KG1 (cell line): ENCODE data around the gene FBLN1.
A peak's percentile ranks its signal among the peaks of the same experiment; 100 is the strongest.

Experiments used
- DNase-seq: peaks from one replicate; lab custom pipeline; 2025; lab: John Stamatoyannopoulos, UW

FBLN1 gene

DNA sequence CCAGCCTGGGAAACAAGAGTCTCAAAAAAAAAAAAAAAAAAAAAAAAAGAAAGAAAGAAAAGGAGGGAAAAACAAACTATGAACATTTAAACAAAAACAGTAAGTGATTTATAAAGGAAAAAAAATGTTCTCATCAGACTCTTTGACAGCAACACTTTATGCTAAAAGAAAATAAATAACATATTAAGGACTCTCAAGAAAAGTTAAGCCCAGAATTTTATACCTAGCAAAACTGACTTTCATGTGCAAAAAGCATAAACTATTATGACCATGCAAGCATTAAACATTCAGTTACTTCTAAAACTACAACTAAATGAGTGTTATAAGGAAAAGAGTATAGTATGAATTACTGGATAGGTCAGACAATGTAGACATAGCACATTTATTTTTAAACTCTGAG lies 68.4 kb downstream of the FBLN1 start:
- DNase-seq: no peak

DNA sequence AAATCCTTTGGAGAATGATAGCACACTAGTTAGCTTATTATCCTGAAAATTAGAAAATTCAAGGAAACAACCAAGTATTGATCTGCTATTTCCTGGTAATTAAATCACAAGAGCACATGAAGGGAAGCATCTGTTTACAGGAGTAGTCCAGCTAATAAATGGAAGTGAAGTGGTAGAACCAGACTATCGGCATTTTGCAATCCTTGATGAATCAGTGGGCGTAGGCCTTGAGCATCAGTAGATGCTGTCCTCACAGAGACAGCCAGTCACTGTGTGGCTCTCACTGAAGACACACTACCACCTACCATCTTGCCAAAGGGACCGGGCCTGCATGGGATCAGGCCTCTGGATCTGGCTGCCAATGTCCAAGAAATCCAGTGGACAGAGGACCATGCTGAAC lies 69.8 kb downstream of the FBLN1 start:
- DNase-seq: no peak

DNA sequence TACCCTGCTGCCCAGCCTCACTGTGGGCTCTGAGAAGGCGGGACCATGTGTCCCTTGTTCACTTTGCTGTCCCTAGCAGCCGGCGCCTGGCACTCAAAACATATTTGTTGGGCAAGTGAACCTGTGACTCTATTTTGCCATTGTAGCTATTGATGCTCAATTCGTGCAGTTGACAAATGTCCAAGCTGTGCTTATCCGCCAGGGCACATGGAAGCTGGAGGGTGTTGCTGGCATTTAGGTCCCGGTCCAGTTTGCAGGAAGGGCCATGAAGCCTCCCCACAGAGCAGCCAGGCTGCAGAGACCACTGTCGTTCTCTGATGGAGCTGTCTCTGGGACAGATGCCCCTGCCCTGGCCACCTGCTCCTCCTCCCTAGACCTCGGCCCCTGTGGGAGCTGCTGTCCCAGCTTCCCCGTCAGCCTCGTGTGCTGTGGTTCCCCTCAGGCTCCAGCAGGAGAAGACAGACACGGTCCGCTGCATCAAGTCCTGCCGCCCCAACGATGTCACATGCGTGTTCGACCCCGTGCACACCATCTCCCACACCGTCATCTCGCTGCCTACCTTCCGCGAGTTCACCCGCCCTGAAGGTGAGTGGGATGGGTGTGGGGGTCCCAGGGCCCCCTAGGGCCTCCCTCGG lies 71.5 kb downstream of the FBLN1 start:
- DNase-seq: no peak

DNA sequence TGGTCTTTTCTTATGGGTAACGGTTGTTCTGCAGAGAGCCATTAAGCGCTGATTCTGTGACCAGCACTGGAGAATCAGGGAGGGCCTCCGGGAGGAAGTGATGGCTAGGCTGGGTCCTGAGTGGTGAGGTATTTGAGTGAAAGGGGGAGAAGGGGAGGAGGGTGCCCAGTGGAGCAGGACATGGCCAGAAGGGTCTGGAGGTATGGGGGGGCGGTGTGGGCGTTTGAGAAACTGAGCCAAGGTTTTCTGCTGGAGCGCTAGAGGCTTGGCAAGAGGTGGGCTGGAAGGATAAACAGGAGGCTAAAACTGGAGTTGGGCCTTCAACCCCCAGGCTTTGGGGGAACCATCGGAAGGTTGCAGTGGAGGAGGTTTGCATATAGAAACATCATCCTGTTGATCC lies 72.5 kb downstream of the FBLN1 start:
- DNase-seq: no peak

DNA sequence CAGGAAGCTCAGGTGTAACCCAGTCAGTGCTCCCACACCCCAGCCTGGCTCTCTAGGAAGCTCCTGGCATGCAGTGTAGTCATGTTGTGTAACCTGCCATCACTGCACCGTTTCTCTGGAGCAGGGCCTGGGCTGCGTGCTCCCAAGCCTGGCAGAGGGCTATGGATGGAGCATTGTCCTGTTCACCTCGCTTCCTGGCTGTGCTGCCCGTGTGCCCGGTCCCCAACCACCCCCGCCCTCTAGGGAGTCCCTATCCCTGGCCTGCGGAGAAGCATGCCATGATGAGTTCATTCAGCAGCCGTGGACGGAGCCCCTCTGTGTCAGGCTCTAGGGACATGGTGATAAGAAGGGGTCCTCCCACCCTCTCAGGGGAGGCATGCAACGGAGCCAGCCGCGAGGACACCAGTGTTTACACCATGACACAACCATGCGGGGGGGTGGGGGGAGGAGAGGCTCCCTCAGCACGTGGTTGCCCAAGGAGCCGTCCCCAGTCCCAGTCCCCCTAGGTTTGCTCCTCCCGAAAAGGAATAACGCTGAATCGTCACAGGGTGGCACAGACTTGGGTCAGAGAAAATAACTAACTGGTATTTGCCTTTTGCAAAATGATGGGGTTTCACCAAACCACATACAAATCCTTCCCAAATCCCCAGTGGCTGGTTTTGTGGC lies 73.1 kb downstream of the FBLN1 start:
- DNase-seq: no peak

DNA sequence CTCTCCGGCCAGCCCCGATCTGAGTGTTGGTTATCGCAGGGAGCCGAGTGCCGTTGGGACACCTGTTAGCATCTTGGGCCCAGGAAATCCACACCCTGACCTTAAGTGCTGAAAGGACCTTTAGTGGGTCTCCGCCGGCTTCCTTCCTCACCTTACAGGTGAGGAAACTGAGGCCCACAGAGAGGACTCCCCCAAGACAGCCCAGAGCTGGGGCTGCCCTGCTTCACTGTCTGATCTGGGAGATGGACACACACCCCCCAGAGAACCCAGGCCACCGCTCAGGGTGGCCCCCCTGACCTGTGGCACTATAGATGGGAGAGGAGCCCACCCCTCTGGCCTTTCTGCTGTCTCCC lies 73.6 kb downstream of the FBLN1 start:
- DNase-seq: no peak

DNA sequence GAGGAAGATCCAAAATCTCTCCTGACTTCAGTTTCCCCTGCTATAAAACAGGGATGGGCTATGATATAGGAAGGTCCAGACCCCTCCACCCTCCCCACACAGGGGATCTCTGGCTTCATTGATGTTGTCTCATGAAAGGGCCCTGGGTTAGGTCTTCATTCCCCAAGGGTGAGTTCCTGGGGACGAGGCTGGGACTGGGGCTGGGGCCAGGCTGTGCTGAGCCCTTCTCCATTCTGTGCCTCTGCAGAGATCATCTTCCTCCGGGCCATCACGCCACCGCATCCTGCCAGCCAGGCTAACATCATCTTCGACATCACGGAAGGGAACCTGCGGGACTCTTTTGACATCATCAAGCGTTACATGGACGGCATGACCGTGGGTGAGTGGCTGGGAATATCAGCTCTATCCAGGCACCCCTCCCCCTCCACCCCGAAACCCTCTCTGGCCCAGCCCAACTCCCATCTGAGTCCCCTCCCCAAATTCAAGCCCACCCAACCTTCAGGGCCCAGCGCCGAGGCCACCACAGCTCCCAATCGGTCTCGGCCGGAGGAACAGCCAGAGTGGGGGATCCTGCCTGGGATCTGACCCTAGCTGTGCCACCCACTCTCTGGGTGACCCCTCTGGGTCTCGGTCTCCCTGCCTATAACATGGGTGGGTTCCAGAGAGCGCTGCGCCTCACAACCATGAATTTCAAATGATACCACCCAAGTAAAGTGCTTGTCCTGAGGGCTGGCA lies 74.2 kb downstream of the FBLN1 start:
- DNase-seq: no peak

DNA sequence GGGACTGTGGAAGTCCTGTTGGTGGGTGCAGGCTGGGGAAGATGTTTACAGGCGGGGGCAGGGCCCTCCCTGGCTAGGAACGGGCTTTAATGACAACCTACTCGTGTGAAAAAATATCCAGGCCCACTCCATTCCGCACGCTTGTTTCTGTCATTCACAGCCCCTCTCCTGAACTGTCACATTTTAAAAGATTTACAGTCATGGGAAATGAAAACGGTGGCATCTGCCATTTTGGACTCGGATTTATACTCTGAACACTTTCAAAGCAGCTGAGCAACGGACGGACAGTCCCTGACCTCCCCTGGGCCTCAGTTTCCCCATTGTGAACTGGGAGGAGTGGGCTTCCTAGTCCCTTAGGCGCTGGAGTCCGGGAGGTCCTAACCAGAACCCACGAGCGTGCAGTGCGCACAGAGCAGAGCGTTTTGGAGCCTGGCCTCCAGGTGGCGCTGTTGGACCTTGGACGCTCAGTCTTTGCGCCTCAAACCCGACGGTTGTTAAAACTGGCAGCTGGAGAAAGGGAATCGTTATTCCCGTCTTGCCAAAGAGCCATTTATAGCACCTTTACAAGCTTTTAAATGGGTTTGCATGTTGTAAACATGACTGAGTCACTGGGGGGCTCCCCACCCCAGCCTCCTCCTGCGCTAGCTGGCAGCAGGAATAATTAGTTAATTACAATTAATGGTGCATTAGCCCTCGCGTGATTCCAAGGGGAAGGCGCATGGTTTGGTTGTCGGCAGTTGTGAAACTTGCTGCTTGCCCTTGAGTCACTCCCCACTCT lies 75.3 kb downstream of the FBLN1 start:
- peak; percentile 74 for DNase-seq

DNA sequence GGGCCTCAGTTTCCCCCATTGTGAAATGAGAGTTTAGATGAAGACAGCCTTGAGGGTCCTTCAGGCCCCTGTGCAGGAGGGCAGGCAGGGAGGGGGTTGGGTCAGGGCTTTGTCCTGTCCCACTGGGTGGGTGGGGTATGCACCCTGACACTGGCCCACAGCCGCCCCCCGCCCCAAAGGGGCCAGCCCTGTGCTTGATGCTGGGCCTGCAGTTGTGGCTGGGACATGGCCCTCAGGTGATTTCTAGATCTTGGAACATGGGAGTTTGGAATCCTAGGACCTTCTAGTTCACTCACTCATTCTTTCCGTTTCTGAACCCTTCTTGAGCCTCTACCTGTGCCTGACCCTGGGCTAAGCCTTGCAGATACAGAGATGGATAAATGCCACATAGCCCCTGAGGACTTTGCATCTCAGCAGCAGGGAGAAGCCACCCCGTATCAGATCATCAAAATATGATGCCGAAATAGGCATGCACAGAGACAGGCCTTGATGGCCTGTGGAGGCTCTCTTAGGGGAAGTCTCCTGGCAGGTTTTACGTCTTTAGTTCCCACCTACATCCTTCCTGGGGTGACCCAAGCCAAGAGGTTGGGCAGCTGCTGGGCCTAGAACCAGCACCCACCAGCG lies 76.0 kb downstream of the FBLN1 start:
- DNase-seq: no peak

DNA sequence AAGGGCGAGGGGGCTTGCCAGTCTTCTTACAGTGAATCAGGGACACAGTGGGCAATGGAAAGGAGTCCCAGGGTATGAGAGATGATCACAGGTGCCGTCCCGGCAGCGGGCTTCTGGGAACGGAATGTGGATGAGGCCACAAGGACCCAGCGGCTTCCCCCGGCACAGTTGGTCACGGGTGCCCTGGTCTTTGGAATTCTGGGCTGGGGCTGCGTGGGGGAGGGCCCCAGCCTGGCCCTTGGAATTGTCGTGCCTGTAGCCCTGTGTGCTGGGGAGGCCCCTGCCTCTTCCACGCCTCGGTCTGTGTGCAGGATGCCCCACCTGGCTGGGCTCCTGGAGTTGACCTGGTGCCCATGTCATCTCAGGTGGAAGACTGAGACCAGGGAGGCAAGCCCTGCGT lies 76.6 kb downstream of the FBLN1 start:
- no peak for DNase-seq

DNA sequence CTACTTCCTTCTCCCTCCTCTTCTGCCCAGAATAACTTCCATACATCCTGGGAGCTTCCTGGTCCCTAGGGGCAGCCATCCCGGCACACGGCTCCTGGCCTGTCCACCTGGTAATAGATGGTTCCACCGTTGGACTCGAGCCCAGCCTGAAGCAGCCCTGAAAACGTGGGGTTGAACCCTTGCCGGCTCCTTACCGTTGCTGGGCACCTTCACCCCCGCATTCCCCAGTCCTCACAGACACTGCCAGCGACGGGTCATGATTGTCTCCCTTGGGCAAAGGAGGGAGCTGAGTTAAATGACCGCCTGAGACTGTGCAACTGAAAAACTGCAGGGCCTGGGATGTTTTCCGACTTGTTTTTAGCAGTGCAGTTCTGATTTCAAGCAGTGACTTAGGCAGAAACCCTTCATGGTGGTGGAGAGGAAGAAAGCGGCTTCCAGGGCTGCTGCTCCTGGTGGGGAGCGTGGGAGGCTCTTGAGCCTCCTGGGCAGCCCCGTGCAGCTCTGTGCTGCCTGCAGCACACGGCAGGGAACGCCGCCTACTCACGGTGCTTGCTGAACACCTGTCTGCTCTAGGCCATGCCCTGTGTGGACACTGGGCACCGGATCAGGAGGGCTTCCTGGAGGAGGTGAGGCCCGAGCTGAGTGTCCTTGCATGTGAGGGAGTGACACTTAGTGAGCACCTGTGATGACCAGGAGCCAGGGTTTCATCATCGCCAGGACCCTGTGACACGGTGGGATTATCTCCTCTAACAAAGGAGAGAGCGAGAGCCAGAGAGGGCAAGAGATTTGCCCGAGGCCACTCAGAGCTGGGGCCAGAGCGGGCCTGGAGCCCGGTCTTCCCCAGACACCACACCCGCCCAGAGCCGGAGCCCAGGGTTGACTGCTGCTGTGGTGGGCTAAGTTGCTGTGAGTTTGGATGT lies 77.4 kb downstream of the FBLN1 start:
- no peak for DNase-seq

DNA sequence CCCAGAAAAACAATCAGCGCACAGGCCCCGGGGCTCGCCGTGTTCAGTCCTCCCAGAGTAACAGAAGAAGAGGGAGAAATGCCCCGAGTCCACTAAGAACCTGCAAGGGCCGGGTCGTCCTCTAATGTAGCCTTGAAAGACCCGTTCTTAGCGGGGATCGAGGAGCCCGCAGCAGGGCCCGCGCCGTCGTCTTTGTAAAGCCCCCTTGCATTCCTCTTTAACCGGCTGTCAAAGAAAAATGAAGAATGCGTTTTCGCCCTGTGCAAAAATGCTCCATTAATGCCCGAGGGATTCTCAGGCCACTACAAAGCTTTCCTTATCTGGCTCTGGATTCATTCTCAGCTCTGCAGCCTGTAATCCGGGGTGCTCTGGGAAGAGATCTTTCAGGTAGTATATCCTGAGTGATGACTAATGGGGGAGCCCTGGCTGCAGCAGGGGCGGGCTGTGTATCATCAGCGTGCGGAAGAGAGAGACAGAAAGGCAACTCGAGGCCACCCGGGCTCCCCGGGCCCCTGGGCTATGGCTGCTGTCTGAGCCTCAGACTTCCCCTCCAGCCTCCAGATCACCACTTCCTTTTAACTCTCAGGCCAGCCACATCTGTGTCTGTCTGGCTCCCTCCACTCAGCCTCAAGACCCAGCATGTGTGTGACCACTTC lies 78.2 kb downstream of the FBLN1 start:
- DNase-seq: no peak

DNA sequence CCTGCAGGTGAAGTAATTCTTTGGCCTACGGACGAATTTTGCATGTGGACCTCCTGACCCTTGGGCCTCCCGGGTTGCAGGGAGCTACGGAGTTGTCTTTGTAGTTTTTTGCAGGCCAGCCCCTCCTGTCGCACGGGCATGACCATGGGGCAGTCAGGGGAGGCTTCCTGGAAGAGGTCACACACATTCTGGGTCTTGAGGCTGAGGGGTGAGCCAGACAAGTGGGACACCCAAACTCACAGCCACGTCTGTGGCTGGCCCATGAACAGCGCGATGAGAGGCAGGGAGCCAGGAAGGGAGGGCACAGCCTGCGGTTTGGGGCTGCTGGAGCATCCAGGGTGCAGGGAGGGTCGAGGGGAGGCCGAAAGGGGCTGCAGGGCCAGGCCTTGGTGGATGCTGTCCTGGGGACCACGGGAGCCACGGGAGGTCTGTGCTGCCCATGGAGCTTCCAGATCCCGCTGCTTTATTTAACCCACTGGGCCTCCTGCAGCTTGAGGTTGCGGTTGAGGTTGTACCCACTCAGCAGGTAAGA lies 78.9 kb downstream of the FBLN1 start:
- no peak for DNase-seq

DNA sequence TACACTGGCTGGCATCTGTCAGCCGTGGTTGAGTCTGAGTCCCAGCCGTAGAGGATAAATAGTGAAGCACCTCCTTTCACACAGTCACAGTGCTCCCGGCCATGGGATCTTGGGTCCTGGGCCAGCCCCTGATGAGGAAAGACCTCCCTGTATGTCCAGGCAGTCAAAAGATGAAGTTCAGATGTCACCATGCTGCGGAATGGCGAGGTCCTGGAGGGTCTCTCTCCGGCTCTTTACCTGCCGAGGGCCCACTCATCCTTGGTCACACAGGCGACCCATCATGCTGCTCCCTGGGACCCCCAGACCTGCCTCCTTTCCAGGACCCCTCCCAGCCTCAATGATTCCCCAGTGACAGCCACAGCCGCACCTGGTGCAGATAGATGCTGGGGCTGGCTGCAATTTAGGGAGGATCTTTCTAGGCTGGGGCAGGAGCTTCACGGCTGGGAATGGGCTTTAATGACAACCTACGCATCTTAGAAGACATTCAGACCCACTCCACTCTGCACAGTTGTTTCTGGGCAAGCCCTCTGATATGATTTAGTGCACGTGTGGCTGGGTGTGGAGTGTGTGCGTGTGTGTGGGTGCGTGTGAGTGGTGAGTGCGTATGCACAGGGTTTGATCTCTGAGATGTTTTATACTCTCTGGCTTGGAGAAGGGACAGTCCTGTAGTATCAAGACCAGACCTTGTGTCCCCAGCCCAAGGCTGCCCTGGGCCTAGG lies 79.7 kb downstream of the FBLN1 start:
- DNase-seq: no peak

DNA sequence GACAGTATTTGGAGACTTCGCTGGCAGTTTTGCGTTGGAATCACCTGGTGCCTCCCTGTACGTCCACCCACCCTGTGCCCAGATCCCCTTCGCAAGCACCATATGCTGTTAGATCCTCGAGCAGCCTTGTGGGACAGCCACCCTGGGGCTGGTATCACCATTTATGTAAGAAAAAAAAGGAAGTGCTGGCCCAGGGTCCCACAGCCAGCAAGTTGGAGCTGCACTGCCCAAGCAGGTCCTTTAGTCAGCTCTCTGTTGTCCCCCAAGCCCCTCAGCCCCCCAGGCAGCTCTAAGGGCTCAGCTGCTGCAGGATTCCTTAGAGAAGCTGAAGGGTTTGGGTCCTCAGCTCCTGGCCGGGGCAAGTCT lies 80.3 kb downstream of the FBLN1 start:
- DNase-seq: no peak

DNA sequence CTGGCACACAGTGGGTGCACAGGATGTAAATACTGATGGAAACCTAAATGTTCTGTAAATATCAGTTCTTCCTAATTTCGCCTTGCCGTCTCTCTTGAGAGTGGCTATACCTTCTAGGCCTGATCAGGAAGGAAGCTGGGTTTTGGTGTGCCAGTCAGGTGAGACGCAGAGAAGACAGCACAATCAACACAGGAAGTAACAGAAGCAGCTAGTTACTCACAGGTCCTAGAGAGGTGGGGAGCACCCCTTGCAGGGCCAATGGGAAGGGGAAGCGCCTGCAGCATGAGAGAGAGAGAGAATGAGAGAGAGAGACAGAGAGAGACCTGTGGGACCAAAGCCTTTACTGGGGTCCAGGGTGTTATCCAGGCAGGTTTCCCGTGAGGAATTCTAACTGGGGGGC lies 80.8 kb downstream of the FBLN1 start:
- no peak for DNase-seq

DNA sequence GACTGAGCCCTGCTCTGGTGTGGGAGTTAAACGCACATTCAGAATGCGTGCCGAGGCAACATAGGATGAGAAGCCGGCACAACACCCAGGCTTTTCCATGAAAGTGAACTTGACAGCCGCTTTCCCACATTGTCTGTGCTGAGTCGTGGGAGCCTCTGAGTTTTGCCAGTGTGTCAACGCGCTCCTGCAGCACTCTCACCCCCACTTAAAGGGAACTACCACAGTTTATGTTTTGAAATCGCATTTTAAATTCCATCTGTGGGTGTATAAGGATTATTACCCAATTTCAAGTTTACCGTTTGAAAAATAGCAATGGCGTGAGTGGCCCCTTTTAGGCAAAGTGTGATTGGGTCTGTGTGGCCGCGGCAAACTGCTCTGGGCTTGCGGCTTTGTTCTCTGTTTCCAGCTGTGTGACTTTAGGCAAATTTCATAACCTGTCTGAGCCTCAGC lies 81.5 kb downstream of the FBLN1 start:
- DNase-seq: no peak

DNA sequence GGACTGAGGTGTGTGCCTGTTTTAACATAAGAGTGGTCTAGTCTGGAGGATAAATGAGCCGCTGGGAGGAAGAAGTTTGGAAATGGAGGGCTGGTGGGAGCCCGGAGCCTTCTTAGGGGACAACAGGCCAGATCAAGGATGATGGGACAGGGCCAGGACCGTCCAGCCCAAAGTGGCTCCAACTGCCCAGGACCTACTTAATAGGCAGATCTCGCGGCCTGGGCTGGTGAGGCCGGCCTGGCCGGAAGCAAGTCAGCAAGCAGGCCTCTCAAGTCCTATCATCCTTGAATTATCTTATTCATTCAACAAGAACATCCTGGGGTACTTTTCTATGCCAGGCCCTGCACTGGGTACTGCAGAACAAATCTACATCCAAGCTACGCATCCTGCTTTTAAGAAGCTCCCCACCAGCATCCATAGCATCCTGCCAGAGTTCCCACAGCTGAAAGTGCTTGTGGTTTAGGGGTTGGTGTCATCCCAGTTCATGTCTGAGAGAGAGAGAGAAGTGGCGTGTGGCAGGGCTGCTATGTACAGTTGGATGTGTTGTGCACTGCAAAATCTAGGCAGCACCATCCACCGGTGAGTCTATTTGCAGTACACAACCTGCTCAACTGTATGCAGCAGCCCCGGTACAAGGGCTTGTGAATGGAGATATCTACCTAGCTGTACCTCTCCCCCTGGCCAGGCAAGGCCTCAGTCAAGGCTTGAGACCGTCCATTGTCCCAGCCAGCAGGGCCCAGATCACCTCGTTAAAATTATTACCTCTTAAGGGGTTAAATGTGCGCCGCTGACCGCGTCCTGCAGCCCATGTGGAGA lies 82.1 kb downstream of the FBLN1 start:
- DNase-seq: no peak

DNA sequence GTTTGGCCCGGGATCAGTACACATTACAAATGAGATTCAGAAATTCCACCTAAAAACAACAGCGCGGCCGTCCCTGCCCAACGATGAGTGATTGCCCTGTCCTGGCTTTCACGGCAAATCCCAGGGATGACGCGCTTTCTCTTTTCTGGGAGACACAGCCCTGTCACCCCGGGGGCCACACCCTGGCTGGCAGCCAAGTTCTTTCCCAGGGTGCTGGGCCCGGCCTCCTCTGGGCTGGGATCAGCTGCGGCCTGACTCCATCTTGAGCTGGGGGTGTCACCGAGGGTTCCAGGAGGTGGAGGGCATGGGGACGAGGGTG lies 82.7 kb downstream of the FBLN1 start:
- DNase-seq: no peak
